PC-9 (cell line): ENCODE measurements around the gene NR5A1. TPM values are rescaled to one million over a fixed set of nuclear protein-coding genes. Genes with fewer than 3 reads are reported as not detected.

Source experiments
- BruUV-seq: library from RNA; stranded (reverse); fragments of 400-500 nt; replicated peaks from 2 replicates; lab custom pipeline; 2021; lab: Mats Ljungman, UMichigan
- CTCF ChIA-PET: fragments of 300-600 bp; sonication (Branson Sonifier 250); formaldehyde crosslinking; loops from one replicate; lab custom pipeline; 2022; ENCODE audit warnings: antibody characterized with exemption; lab: Charles Lee
- POLR2A ChIA-PET: fragments of 300-600 bp; sonication (Branson Sonifier 250); formaldehyde crosslinking; loops from one replicate; lab custom pipeline; 2022; ENCODE audit warnings: antibody characterized with exemption; ENCODE audit not compliant: unreplicated experiment; lab: Charles Lee
- DNase-seq, 2 experiments: peaks; one replicate each; pipeline versions ENCODE4 v3.0.0 to v3.0.0-alpha.2; 2015 to 2022; ENCODE audit warnings: mixed read lengths in 1 of 2
- H2AFZ ChIP-seq: fragments of 200-600 bp; sonication (generic); 2 replicates; pipeline ENCODE4 v1.8.1; 2017; ENCODE audit warnings: antibody characterized with exemption
- H3F3A ChIP-seq: fragments of 200-600 bp; sonication (generic); 2 replicates; pipeline ENCODE4 v1.8.1; 2017; ENCODE audit warnings: antibody characterized with exemption, mild to moderate bottlenecking, low read depth; ENCODE audit not compliant: insufficient read depth
- H3K27ac ChIP-seq: fragments of 200-600 bp; sonication (generic); 2 replicates; pipeline ENCODE4 v1.6.1; 2016; ENCODE audit warnings: mixed run types
- H3K27me3 ChIP-seq: fragments of 200-600 bp; sonication (generic); 2 replicates; pipeline ENCODE4 v1.6.1; 2016; ENCODE audit warnings: low read depth, mixed run types; ENCODE audit not compliant: insufficient read depth
- H3K36me3 ChIP-seq: fragments of 200-600 bp; sonication (generic); 2 replicates; pipeline ENCODE4 v1.6.1; 2016; ENCODE audit warnings: low read depth, mixed run types
- H3K4me1 ChIP-seq: fragments of 200-600 bp; sonication (generic); replicated peaks from 2 replicates; pipeline ENCODE4 v1.6.1; 2016; ENCODE audit warnings: mixed run types; ENCODE audit not compliant: insufficient read depth
- H3K4me2 ChIP-seq: fragments of 200-600 bp; sonication (generic); 2 replicates; pipeline ENCODE4 v1.6.1; 2017; ENCODE audit warnings: mixed run types
- H3K4me3 ChIP-seq: fragments of 200-600 bp; sonication (generic); 2 replicates; pipeline ENCODE4 v1.6.1; 2016; ENCODE audit warnings: mixed run types
- H3K79me2 ChIP-seq: fragments of 200-600 bp; sonication (generic); 2 replicates; pipeline ENCODE4 v1.6.1; 2017; ENCODE audit warnings: low read depth, mixed run types
- H3K9me2 ChIP-seq: fragments of 200-600 bp; sonication (generic); 2 replicates; pipeline ENCODE4 v1.8.1; 2017; ENCODE audit warnings: mild to moderate bottlenecking; ENCODE audit not compliant: insufficient read depth
- H3K9me3 ChIP-seq: fragments of 200-600 bp; sonication (generic); 2 replicates; pipeline ENCODE4 v1.8.1; 2016; ENCODE audit warnings: low read depth; ENCODE audit not compliant: insufficient read depth
- H4K20me1 ChIP-seq: fragments of 200-600 bp; sonication (generic); 2 replicates; pipeline ENCODE4 v1.8.1; 2017; ENCODE audit not compliant: insufficient read depth
- CTCF ChIP-seq: fragments of 200-600 bp; sonication (generic); conservative IDR thresholded peaks from 2 replicates; pipeline ENCODE4 v1.6.1; 2017; ENCODE audit warnings: mixed run types, antibody characterized with exemption, mild to moderate bottlenecking, moderate library complexity
- EZH2 ChIP-seq: fragments of 200-600 bp; sonication (generic); IDR thresholded peaks from 2 replicates; pipeline ENCODE4 v1.8.0; 2017; ENCODE audit warnings: antibody characterized with exemption, low read depth
- intact Hi-C: fragments of 100-400 bp; cut with micrococcal nuclease; formaldehyde crosslinking; loops from one replicate; pipeline ENCODE4 v1.10.0; 2022; ENCODE audit not compliant: unreplicated experiment
- total RNA-seq: library from RNA; stranded (reverse); gene quantifications from 2 replicates; pipeline ENCODE4 v1.2.3, GENCODE V29; 2021

The NR5A1 gene
- total RNA-seq, 1 experiment from 2014 or later, result 0.15 TPM

GRCh38 chr9:124437086-124437485 lies 70.1 kb downstream of the NR5A1 start:
- no peak for DNase-seq
- TF ChIP-seq CTCF, result no peak
- no peak for TF ChIP-seq EZH2
- Histone ChIP-seq H3K36me3 (no peaks in the 10 kb centered on the region), H3K27me3 (no peaks in the 10 kb centered on the region), H2AFZ (no peak overlapping the region), H4K20me1 (no peaks in the 10 kb centered on the region), H3K9me2 (no peaks in the 10 kb centered on the region), H3K27ac (no peak overlapping the region), H3K4me1 (no peaks in the 10 kb centered on the region), H3K4me3 (no peak overlapping the region), H3F3A (no peaks in the 10 kb centered on the region), H3K79me2 (no peaks in the 10 kb centered on the region), H3K4me2 (no peak overlapping the region), H3K9me3 (no peaks in the 10 kb centered on the region)
- intact Hi-C loops, result no loop called here
- CTCF ChIA-PET, result no interaction called here
- POLR2A ChIA-PET, result no interaction called here
- BruUV-seq, result no TSS peak

GRCh38 chr9:124436320-124436719 lies 70.9 kb downstream of the NR5A1 start:
- Histone ChIP-seq H3K4me2 (no peak overlapping the region), H4K20me1 (no peaks in the 10 kb centered on the region), H3K27me3 (no peaks in the 10 kb centered on the region), H3K4me1 (no peaks in the 10 kb centered on the region), H3K36me3 (no peaks in the 10 kb centered on the region), H2AFZ (no peak overlapping the region), H3K9me2 (no peaks in the 10 kb centered on the region), H3K27ac (no peak overlapping the region), H3F3A (no peaks in the 10 kb centered on the region), H3K4me3 (no peak overlapping the region), H3K79me2 (no peaks in the 10 kb centered on the region), H3K9me3 (no peaks in the 10 kb centered on the region)
- ChIA-PET CTCF (no interaction called here), POLR2A (interaction anchor here (0.7 kb wide), 1 partner anchor 374 kb away, joined by 37 read pairs; no protein-coding TSS in a partner anchor)
- BruUV-seq, result no TSS peak
- intact Hi-C loops, result no loop called here
- DNase-seq, result no peak
- no peak for TF ChIP-seq CTCF
- no peak for TF ChIP-seq EZH2

Other genes starting within 250 kb of the NR5A1 start
- 48.1 and 57.9 TPM in 2 replicates for gene NEK6, start 249.4 kb downstream of the NR5A1 start, total RNA-seq
- gene PSMB7, start 92.0 kb downstream of the NR5A1 start, total RNA-seq, result 328 and 359 TPM in 2 replicates
- gene ADGRD2, start 56.9 kb downstream of the NR5A1 start, total RNA-seq, result not detected in 2 replicates